ENCODE data around the gene KCNT1.

KCNT1 gene

DNA sequence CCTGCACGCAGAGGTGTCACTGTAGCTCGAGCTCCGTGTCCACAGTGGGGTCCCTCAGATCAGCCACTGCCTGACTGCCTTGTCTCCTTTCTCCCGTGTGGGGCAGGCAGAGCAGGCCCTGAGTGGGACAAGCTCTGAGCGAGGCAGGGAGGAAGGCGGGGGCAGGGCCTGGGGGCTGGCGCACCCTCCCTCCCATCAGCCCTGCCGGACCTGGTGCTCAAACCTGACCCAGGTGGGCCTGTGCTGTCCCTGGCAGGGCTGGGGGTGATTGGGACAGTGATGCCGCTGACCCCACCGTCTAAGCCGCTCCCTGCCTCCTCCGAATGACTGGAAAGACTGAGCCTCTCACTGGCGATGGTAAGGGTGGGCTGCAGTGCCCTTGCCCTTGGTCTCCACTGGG, 60.9 kb downstream of the KCNT1 start:
- in situ Hi-C loops (cut with MboI; ENCODE audit: low sequenced_read_pairs): no loop called here

DNA sequence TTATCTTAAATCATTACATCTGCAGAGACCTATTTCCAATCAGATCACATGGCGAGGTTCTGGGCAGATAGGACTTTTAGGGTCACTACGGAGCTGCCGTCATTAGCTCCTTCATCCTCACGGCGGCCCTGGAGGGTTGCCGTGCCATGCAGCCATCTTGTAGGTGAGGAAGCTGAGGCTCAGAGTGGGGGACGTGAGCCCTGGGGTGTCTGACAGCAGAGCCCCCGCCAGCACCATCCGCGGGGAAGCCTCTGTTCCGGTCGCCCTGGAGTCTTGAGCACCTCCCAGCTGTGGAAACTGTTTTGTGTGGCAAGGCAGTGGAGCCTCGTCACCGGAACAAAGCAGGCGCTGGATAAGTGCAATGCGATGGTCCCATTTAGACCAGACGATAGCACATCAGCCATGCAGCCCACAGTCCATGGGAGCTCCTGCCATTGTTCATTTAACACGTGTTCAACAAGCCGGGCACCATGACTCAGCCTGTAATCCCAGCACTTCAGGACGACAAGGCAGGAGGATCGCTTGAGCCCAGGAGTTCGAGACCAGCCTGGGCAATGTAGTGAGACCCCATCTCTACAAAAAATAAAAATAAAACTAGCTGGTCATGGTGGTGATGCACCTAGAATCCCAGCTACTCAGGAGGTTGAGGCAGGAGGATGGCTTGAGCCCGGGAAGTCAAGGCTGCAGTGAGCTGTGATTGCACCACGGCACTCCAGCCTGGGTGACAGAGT, 61.9 kb downstream of the KCNT1 start:
- in situ Hi-C loops (cut with MboI; ENCODE audit: low sequenced_read_pairs): no loop called here

DNA sequence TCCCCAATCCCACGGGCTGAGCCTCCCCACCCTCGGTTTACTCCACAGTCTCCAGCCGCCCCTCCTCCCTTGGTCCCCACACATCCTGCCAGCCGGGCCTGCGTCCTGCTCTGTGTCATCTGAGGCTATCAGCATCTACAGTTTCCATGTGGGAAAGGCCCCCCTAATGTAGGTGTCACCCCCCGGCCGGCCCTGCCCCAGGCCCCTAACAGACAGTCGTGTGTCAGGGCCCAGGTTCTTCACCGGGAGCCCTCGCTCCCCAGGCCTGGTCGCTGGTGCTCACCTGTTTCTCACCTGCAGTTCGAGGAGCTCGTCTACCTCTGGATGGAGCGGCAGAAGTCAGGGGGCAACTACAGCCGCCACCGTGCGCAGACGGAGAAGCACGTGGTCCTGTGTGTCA, 62.7 kb downstream of the KCNT1 start:
- in situ Hi-C loops (cut with MboI; ENCODE audit: low sequenced_read_pairs): no loop called here

DNA sequence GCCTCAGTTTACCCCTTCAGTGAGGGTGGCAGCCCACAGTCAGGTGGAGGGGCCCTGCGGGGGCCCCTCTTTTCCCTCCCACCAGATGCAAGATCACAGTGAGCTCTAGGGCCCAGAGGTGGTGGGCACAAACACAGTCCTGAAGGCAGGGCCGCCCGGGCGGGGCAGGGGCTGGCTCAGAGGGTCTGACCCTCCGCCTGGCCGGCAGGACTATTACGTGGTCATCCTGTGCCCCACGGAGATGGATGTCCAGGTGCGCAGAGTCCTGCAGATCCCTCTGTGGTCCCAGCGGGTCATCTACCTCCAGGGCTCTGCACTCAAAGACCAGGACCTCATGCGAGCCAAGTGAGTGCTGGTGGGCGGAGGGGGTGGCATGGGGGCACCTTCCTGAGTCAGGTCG, 63.4 kb downstream of the KCNT1 start:
- in situ Hi-C loops (cut with MboI; ENCODE audit: low sequenced_read_pairs): no loop called here

DNA sequence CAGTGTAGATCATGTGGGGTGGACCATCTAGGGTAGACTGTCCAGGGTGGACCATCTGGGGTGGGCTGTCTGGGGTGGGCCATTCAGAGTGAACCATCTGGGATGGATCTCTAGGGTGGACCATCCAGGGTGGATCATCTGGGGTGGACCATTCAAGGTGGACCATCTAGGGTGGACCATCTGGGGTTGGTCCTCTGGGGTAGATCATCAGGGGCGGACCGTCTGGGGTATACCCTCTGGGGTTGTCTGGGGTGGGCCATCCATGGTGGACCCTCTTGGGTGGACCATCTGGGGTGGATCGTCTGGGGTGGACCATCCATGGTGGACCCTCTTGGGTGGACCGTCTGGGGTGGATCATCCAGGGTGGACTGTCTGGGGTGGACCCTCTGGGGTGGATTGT, 64.3 kb downstream of the KCNT1 start:
- in situ Hi-C loops (cut with MboI; ENCODE audit: low sequenced_read_pairs): no loop called here

DNA sequence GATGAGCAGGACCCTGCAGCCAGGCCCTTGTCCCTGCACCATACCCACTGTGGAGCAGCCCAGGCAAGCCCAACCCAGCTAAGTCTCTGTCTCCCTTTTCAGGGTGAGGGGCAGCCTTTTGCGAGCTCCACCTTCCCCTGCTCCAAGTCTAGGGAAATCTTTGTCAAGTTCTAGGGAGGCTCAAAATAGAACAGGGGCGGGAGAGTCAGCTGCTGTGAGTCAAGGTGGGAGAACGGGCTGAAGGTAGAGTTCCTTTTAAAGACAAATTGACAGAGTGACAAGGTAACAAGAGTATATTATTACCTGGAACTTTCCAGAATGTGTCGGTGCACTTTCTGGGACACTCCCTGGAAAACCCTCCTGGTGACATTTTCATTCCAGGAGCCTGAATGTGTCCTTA, 64.7 kb downstream of the KCNT1 start:
- in situ Hi-C loops (cut with MboI; ENCODE audit: low sequenced_read_pairs): no loop called here

DNA sequence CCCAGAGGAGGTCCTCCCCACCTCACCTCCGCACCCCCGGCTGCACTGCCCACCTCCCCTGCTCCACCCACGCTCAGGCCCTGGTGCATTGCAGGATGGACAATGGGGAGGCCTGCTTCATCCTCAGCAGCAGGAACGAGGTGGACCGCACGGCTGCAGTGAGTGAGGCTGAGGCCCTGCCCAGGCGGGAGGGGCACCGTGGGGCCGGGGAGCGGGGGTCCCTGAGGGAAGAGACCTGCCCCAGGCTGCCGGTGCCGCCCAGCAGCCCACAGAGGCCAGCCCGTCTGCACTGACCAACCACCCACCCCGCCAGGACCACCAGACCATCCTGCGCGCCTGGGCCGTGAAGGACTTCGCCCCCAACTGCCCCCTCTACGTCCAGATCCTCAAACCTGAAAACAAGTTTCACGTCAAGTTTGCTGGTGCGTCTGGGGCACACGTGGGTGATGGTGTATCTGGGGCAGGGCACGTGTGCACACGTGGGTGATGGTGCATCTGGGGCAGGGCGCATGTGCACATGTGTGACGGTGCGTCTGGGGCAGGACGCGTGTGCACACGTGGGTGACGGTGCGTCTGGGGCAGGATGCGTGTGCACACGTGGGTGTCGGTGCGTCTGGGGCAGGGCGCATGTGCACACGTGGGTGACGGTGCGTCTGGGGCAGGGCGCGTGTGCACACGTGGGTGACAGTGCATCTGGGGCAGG, 66.7 kb downstream of the KCNT1 start:
- in situ Hi-C loops (cut with MboI; ENCODE audit: low sequenced_read_pairs): no loop called here

DNA sequence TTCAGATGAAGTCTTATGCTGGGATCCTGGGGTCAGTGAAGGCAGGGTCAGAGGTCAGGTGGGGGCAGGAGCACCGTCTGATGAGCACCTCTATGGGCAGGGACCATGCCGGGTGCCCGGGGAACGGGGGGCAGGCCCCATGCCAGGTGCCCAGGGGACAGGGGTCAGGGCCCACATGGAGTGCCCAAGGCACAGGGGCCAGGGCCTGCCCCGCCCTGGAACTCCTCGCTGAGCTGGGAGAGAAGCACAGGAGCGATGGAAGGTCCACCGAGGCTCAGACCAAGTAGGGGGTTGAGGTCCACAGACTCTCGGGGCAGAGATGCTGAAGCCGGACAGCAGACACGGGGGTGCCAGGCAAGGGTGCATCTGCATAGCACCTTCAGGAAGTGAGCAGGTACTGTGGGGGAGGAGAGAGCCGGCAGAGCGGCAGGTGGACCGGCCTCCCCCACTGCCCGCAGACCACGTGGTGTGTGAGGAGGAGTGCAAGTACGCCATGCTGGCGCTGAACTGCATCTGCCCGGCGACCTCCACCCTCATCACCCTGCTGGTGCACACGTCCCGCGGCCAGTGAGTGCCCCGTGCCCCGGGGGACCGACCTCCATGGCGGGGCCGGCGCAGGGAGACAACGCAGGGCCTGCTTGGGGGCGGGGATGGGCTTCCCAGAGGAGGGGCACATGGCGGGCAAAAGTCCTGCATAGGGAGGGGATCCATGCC, 67.7 kb downstream of the KCNT1 start:
- in situ Hi-C loops (cut with MboI; ENCODE audit: low sequenced_read_pairs): no loop called here

DNA sequence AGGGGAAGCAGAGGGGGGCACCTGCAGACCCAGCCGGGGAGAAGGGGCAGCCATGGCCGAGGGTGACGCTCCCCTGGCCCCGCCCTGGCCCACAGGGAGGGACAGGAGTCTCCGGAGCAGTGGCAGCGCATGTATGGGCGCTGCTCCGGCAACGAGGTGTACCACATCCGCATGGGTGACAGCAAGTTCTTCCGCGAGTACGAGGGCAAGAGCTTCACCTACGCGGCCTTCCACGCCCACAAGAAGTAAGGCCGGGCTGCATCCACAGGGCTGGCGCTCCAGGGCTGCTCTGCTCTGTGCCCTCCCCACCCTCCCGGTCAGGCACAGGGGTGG, 68.2 kb downstream of the KCNT1 start:
- in situ Hi-C loops (cut with MboI; ENCODE audit: low sequenced_read_pairs): no loop called here

DNA sequence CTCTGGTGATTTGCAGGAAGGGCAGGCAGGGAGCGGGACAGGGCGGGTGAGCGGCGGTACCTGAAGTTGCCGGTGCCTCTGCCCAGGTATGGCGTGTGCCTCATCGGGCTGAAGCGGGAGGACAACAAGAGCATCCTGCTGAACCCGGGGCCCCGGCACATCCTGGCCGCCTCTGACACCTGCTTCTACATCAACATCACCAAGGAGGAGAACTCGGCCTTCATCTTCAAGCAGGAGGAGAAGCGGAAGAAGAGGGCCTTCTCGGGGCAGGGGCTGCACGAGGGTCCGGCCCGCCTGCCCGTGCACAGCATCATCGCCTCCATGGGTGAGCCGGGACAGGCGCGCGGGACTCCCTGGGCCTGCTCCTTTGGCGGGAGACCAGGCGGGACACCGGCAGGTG, 68.8 kb downstream of the KCNT1 start:
- in situ Hi-C loops (cut with MboI; ENCODE audit: low sequenced_read_pairs): no loop called here

DNA sequence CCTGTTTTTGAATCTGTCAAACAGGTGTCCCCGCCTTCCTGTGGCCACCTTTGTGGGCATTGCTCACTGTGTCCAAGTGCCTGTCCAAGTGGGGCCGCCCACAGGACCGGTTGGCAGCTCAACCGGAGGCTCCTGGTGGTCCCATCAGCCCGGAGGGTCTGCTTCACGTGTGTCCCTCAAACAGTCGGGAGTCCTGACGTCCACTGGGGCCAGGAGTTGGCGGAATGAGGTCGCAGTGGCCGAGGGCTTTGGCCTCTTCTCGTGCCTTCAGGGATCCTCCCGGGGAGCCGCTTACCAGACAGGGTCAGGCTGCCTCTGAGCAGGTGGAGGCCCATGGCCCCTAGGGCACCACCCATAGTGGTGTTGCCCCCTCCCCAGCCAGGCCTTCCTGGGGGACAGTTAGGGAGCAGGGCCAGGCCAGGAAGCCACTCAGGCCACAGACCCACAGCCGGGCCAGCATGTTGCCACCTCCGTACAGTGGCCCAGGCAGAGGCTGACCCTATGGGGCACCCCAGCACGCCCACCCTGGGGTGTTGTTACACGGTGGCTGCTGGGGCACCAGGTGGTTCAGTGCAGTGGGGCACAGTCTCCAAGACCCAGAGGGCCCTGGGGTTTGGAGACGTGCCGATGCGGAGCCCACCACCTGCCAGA, 69.5 kb downstream of the KCNT1 start:
- in situ Hi-C loops (cut with MboI; ENCODE audit: low sequenced_read_pairs): no loop called here

DNA sequence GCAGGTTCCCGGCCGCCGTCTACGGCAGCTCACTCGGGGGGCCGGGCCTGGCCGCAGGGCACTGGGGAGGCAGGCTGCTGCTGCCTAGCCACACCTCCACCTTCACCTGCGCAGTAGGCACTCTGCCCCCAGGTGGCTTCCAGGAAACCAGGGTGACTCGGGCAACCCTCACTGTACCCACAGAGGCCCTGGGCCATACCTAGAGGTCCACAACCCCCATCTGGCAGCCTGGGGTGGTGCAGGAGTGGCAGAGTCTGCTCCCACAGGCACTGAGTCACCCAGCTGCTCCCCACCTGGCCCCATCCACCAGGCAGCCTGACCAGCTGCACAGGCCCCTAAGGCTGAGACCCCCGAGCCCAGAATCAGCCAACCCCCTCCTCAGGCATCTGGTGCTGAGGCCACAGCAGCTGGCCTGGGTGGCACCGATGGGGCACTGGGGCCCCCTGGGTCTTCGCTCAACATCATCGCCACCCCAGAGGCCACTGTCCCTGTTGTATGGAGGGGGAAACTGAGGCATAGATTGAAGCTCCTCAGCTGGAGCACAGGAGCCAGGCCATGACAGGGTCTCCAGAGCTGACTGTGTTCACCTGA, 70.2 kb downstream of the KCNT1 start:
- in situ Hi-C loops (cut with MboI; ENCODE audit: low sequenced_read_pairs): no loop called here

DNA sequence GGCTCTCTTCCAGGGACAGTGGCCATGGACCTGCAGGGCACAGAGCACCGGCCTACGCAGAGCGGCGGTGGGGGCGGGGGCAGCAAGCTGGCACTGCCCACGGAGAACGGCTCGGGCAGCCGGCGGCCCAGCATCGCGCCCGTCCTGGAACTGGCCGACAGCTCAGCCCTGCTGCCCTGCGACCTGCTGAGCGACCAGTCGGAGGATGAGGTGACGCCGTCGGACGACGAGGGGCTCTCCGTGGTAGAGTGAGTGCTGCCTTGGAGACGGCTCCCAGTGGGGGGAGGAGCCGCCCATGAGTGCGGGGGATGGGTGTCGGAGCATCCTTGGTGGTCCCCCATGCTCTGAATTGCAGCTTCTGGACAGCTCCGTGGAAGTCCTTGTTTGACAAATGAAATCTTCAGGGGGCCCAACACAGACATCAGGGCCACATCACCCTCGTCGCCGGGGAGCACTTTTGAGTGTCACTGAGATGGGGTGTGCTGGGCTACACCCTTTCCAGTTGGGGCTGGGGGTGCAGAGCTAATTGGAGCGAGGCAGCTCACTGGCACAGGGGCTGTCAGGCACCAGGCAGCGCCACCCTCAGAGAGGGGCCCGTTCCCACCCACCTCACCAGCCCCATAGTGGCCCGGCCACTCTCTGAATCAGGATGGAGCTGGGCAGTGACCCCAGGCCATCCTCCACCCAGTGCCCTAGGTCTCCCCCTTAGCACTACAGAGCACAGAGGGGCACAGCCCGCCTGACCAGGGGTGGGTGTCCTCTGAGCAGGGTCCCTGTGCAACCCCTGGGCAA, 70.9 kb downstream of the KCNT1 start:
- in situ Hi-C loops (cut with MboI; ENCODE audit: low sequenced_read_pairs): no loop called here

DNA sequence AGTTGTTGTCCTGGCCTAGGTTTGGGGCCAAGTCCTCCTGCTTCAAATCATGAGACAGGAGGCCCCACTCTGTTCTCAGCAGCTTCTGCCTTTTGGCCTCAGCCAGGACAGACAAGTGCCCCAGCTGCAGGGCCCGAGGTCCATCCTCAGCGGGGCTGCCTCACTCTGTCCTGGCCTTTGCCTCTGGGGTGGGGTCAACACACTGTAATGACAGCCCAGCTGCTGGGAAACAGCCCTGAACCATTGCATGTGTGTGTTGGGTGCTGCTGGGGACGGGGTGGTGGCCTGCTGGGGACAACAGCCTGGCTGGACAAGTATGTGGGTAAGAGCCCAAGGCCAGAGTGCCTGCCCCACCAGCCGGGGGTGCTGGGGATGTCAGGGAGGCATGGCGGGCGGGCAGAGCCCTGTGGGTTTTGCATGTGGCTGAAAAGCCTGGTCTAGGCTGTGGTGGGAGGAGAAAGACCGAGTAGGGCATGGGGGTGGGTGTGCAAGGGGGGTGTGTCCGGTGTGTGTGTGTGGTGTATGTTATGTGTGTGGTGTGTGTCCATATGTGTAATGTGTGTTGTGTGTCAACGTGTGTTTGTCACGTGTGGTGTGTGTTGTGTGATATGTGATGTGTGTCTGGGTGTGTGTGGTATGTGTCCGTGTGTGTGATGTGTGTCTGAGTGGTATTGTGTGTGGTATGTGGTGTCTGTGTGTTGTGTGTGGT, 71.7 kb downstream of the KCNT1 start:
- in situ Hi-C loops (cut with MboI; ENCODE audit: low sequenced_read_pairs): no loop called here

DNA sequence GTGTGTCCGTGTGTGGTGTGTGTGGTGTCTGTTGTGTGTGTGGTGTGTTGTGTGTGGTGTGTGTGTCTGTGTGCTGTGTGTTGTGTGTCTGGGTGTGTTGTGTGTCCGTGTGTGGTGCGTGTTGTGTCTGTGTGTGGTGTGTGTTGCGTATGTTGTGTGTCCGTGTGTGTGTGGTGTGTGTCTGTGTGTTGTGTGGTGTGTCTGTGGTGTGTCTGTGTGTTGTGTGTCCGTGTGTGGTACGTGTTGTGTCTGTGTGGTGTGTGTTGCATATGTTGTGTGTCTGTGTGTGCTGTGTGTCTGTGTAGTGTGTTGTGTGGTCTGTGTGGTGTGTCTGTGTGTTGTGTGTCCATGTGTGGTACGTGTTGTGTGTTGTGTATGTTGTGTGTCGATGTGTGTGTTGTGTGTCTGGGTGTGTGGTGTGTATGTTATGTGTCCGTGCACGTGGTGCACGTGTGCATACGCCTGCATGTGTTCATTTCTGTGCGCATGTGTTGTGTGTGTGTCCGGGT, 72.3 kb downstream of the KCNT1 start:
- in situ Hi-C loops (cut with MboI; ENCODE audit: low sequenced_read_pairs): no loop called here

DNA sequence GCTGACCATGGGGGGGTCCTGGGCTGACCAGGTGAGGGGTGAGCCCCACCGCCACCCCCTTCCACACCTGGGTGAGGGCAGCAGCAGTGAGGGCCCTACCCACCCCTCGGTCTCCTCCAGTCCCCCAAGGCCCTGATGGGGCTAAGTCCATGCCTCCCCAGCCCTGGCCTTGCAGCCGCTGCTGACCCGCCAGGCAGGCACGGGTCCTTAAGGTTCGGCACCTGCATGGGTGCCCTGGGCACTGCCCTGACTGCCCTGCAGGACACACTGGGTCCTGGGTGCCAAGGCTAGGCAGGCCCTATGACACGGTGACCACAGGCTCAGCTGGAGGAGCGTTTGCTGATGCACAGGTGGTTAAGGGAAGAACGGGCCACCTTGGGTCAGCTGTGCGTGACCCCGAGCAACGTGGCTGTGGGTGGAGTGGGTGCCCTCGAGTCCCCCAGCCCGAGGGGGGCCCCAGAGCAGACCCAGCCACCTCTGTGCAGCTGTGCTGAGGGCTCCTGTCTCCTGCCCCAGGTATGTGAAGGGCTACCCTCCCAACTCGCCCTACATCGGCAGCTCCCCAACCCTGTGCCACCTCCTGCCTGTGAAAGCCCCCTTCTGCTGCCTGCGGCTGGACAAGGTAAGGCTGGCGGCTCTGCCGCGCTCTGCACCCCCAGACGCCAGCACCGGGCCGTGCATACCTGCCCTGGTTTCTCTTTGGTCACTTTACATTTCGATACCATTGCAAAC, 73.0 kb downstream of the KCNT1 start:
- in situ Hi-C loops (cut with MboI; ENCODE audit: low sequenced_read_pairs): no loop called here

DNA sequence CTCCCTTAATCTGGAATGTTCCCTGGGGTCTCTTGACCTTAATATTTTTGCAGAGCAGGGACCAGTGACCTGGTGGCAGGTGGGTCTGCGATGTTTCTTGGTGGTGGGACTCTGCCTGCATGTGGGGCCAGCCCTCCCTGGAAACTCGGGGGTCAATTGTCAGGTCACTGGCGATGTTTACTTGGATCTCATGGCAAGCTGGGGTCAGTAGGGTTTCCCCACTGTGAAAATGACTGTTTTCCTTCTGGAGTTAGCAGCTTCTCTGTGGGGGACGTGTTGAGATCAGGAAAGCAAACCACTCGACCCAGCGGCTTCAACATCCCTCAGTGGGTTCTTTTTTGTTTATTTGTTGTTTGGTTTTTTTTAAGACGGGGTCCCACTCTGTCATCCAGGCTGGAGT, 73.9 kb downstream of the KCNT1 start:
- in situ Hi-C loops (cut with MboI; ENCODE audit: low sequenced_read_pairs): no loop called here

DNA sequence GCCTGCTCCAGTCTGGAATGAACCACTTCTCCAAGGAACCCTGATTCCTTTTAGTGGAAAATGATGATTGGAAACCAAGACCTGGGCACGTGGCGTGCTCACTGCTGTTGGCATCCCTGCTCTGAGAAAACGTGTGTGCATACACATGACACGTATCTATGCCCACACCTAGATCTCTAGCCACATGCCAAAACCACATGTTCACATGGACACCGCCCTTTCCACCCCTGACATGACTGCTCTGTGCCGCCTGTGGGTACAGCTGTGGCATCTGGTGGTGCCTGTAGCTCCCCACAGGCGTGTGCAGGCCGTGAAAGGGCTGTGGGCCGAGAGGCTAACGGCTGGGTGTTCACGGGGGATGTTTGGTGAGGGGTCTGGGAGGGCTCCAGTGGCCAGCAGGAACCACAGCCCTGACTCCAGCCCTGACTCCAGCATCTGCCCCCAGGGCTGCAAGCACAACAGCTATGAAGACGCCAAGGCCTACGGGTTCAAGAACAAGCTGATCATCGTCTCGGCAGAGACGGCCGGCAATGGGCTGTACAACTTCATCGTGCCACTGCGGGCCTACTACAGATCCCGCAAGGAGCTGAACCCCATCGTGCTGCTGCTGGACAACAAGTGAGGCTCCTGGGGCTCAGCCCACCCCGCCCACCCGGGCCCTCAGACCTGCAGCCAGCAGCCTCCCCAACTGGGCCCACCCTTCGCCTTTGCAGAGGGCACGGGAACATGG, 75.1 kb downstream of the KCNT1 start:
- in situ Hi-C loops (cut with MboI; ENCODE audit: low sequenced_read_pairs): no loop called here

All from hTERT RPE-1 (cell line).